HFF-Myc (cell line): ENCODE measurements around the gene AFF3.

ENCODE experiments used
- DNase-seq: peaks from one replicate; pipeline ENCODE4 v3.0.0-alpha.2; 2011; ENCODE audit warnings: low read depth; ENCODE audit errors: extremely low read depth
- H3K4me3 ChIP-seq: replicated peaks from 2 replicates; pipeline ENCODE4 v1.5.1; 2011; ENCODE audit warnings: low read depth, mild to moderate bottlenecking, control low read depth, low read length
- TF ChIP-seq, protein P1 (sequence below): IDR thresholded peaks from 2 replicates; pipeline ENCODE4 v1.5.1; 2012; ENCODE audit warnings: mild to moderate bottlenecking, low read depth, low read length, control low read depth; ENCODE audit errors: missing control alignments

AFF3 gene

GRCh38 chr2:100182494-100183361, 40.3 kb upstream of the AFF3 start:
- no peak for DNase-seq
- TF ChIP-seq, protein P1, sequence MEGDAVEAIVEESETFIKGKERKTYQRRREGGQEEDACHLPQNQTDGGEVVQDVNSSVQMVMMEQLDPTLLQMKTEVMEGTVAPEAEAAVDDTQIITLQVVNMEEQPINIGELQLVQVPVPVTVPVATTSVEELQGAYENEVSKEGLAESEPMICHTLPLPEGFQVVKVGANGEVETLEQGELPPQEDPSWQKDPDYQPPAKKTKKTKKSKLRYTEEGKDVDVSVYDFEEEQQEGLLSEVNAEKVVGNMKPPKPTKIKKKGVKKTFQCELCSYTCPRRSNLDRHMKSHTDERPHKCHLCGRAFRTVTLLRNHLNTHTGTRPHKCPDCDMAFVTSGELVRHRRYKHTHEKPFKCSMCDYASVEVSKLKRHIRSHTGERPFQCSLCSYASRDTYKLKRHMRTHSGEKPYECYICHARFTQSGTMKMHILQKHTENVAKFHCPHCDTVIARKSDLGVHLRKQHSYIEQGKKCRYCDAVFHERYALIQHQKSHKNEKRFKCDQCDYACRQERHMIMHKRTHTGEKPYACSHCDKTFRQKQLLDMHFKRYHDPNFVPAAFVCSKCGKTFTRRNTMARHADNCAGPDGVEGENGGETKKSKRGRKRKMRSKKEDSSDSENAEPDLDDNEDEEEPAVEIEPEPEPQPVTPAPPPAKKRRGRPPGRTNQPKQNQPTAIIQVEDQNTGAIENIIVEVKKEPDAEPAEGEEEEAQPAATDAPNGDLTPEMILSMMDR, result no peak
- no peak overlapping the region for H3K4me3 ChIP-seq

GRCh38 chr2:100180503-100180902, 38.1 kb upstream of the AFF3 start:
- TF ChIP-seq, protein P1, result no peak
- no peak overlapping the region for H3K4me3 ChIP-seq
- no peak for DNase-seq

GRCh38 chr2:100179806-100180205, 37.4 kb upstream of the AFF3 start:
- TF ChIP-seq, protein P1, result no peak
- no peak overlapping the region for H3K4me3 ChIP-seq
- DNase-seq, result no peak

DNA sequence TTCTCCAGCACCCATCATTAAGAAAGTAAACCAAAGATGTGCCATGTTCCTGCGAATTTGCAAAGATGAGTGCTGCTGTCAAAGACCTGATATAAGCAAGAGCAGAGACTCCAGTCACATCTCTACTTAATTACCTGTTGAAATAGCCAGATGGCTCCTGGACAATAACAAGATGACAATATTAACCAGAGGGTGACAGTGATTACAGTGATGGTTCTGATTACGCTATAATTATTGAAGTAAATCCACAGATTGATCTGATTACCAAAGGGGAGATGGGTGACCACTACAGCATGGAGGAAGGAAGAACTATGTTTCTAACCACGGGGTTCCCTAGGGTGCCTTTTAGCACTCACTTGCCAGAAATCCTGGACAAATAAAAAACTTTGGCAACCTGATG, 36.5 kb upstream of the AFF3 start:
- no peak for DNase-seq
- TF ChIP-seq, protein P1, result no peak
- H3K4me3 ChIP-seq, result no peak overlapping the region

DNA sequence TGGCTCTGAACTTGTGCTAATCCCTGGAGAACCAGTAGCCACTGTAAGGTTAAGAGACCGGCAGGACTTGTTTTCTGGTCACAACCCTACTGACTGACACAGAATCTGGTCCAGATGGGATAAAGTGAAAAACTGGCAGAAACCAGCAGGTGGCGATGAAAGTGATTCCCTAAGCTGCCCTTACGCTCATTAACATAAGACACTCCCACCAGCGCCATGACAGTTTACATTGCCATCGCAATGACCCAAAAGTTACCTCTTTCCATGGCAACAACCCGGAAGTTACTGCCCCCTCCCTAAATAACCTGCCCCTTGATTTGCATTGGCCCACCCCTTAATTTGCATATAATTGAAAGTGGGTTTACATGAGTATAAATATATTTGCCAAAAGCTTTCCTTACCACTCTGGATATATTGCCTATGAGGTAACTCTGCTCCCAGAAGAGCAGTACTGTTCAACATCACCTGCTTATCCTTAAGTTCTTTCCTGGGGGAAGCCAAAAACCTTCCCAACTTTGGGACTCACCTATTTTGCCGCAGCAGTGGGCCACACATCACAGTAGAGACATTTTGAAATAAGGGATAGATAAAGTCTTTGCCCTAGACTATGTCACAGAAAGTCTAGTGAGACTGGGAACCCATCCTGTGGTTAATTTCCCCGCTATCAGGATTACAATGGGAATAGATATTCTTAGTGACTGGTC, 35.8 kb upstream of the AFF3 start:
- DNase-seq, result no peak
- H3K4me3 ChIP-seq, result no peak overlapping the region
- TF ChIP-seq, protein P1, result peak; percentile 46

DNA sequence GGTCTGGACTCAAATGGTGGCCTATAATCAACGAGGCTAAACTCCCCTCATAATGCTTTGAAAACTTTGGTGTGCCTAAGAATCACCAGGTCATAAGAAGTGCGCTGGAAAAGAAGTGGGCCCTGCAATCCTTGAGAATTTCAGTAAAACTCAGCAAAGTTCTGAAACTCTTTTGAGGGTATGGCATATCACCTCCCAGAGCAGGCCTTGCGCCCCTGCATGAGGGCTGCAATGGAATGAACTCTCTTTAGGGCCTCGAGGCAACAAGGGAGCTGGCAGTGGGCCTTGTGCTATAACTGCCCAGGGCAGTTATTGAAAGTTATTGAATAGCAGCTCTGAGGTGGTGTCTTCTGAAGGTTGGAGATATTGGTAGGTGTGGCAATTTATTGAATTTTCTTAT, 34.5 kb upstream of the AFF3 start:
- DNase-seq, result no peak
- TF ChIP-seq, protein P1, result no peak
- no peak overlapping the region for H3K4me3 ChIP-seq
